Gastroesophageal sphincter (tissue), 4 donors: ENCODE measurements around the gene ZDHHC12. TPM values are rescaled to one million over a fixed set of nuclear protein-coding genes. Genes with fewer than 3 reads are reported as not detected.
A peak's percentile ranks its signal among the peaks of the same experiment; 100 is the strongest.

Source experiments
- ATAC-seq: fragments of 150-250 bp; one replicate; pipeline ENCODE4 v1.9.1; 2016; ENCODE audit warnings: mild to moderate bottlenecking, moderate library complexity
- H3K27ac ChIP-seq, 4 donors: fragments of 200-600 bp; sonication (generic) in 3 of 4; 1 replicate in 3 of 4; 2 replicates in 1 of 4; pipeline ENCODE4 v1.5.1; 2016 to 2019
- H3K27me3 ChIP-seq: fragments of 200-600 bp; sonication (generic); one replicate; pipeline ENCODE4 v1.5.1; 2019
- H3K36me3 ChIP-seq, 2 donors: fragments of 200-600 bp; sonication (generic); one replicate each; pipeline ENCODE4 v1.5.1; 2019; ENCODE audit warnings: control low read depth in 1 of 2
- H3K4me1 ChIP-seq, 3 donors: fragments of 200-600 bp; sonication (generic); 1 replicate in 2 of 3; 2 replicates in 1 of 3; pipeline ENCODE4 v1.5.1; 2016 to 2019; ENCODE audit warnings: control low read depth in 2 of 3
- H3K4me3 ChIP-seq, 2 donors: fragments of 200-600 bp; sonication (generic); one replicate each; pipeline ENCODE4 v1.5.1; 2019; ENCODE audit warnings: mild to moderate bottlenecking in 1 of 2, moderate library complexity in 1 of 2
- H3K9me3 ChIP-seq, 3 donors: fragments of 200-600 bp; sonication (generic); one replicate each; pipeline ENCODE4 v1.5.1; 2017 to 2019; ENCODE audit warnings: control low read depth in 2 of 3
- EP300 ChIP-seq: sonication (generic); formaldehyde crosslinking; IDR thresholded peaks from one replicate; pipeline ENCODE4 v1.6.1; 2017; ENCODE audit warnings: antibody characterized with exemption, mild to moderate bottlenecking
- POLR2A ChIP-seq, 2 donors: fragments of 450-650 bp; IDR thresholded peaks; one replicate each; pipeline ENCODE4 v1.6.1; 2017; ENCODE audit warnings: antibody characterized with exemption in 2 of 2, mild to moderate bottlenecking in 2 of 2, moderate library complexity in 1 of 2
- POLR2AphosphoS5 ChIP-seq: sonication (generic); formaldehyde crosslinking; IDR thresholded peaks from one replicate; pipeline ENCODE4 v1.6.1; 2017; ENCODE audit warnings: antibody characterized with exemption
- WGBS, 2 donors: methylation state at CpG; one replicate each; pipeline ENCODE4 v1.1.5; 2018; ENCODE audit warnings: low coverage in 1 of 2; 5-methylcytosine and 5-hydroxymethylcytosine counted together
- total RNA-seq, 4 donors: library from RNA; depleted of rRNA; stranded (reverse); fragments of >200 nt; gene quantifications; one replicate each; pipeline ENCODE4 v1.1.0, GENCODE V29; 2016
- TF ChIP-seq, protein P1 (sequence below), 4 experiments: fragments of 200-600 bp in 2 of 4; fragments of 450-650 bp in 2 of 4; sonication (generic) in 1 of 4; IDR thresholded peaks; one replicate each; pipeline ENCODE4 v1.5.1; 2017 to 2019; ENCODE audit warnings: antibody characterized with exemption in 4 of 4, mild to moderate bottlenecking in 2 of 4, moderate library complexity in 2 of 4

The ZDHHC12 gene
- total RNA-seq, 4 donors from 2014 or later, result 19.5 to 24.5 (median 22.2) TPM

DNA sequence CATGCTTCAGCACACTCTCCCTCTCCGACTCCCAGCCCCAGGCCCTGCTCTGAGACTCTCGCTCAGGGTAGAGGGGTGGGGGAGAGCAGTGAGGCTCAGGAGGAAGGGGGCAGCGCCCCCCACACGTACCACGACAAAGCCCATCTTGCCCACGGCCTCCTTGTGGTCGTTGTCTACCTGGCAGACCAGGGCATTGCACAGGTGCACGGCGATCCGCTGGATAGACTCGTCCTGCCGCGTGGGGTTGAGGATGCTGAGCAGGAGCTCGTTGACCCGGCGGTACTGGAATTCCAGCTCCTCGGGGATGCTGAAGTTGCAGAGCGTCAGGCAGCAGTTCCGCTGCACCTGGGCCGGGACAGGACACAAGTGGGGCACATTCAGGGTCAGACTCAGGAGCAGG, 18.5 kb upstream of the ZDHHC12 start:
- H3K27me3 ChIP-seq, result no peaks in the 10 kb centered on the region
- TF ChIP-seq EP300 (no peak), POLR2A (IDR thresholded peaks at IDR 0.05) (no peak)
- TF ChIP-seq, protein P1, sequence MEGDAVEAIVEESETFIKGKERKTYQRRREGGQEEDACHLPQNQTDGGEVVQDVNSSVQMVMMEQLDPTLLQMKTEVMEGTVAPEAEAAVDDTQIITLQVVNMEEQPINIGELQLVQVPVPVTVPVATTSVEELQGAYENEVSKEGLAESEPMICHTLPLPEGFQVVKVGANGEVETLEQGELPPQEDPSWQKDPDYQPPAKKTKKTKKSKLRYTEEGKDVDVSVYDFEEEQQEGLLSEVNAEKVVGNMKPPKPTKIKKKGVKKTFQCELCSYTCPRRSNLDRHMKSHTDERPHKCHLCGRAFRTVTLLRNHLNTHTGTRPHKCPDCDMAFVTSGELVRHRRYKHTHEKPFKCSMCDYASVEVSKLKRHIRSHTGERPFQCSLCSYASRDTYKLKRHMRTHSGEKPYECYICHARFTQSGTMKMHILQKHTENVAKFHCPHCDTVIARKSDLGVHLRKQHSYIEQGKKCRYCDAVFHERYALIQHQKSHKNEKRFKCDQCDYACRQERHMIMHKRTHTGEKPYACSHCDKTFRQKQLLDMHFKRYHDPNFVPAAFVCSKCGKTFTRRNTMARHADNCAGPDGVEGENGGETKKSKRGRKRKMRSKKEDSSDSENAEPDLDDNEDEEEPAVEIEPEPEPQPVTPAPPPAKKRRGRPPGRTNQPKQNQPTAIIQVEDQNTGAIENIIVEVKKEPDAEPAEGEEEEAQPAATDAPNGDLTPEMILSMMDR (IDR thresholded peaks at IDR 0.05), result no peak
- no peaks in the 10 kb centered on the region for H3K9me3 ChIP-seq
- H3K4me3 ChIP-seq, result no peak overlapping the region
- H3K36me3 ChIP-seq, result peaks cover 0 to 78% of the 10 kb centered on the region in 2 donors
- no peak overlapping the region for H3K27ac ChIP-seq
- H3K4me1 ChIP-seq, result no peaks in the 10 kb centered on the region
- 89% methylated on average over 7 of the region's 20 CpGs; no CpG with 5 or more reads in 1 of the 2 donors for WGBS, 2 donors
- ATAC-seq, result no peak

DNA sequence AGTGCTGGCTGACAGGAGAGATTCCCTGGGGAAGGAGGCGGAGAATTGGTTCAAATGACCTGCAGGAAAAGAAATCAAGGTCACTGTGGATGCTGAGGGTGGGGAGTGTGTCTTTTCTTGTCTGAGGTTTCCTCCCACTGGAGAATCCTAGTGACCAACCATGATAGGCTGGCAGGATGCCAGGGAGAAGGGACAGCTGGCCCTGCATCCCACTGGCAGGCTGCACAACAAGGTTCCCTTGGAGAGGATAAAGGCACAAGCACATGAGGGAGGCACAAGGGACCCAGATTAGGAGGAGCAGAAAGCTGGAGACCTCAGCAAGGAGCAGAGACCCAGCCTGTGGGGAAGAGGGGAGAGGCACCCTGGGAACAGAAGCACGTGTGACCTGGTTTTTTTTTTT, 11.4 kb upstream of the ZDHHC12 start:
- TF ChIP-seq EP300, result no peak
- TF ChIP-seq POLR2A (IDR thresholded peaks at IDR 0.05), result no peak
- no peak for TF ChIP-seq POLR2AphosphoS5
- TF ChIP-seq, protein P1 (IDR thresholded peaks at IDR 0.05), result no peak
- WGBS, 2 donors, result 75% methylated on average over 2 of the region's 2 CpGs; no CpG with 5 or more reads in 1 of the 2 donors

DNA sequence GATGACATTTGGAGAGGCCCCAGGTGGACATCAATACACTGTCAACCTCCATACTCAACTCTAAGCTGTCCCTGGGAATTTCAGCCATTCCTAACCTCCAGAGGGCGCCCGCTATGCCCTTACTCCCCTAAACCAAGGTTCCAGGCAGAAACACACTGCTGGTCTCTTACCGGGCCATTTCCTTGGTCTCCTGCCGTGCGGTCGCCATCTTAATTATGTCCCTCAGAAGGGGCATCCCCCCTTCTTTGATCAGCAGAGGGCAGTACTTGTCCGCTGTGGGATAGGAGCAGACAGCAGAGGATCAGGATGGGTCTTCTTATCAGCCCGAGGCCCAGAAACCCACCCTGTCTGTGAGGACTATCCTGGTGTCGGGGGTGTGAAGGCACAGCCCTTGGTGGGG, 9.3 kb upstream of the ZDHHC12 start:
- WGBS, 2 donors, result 40% methylated on average over 3 of the region's 9 CpGs; no CpG with 5 or more reads in 1 of the 2 donors
- Histone ChIP-seq H3K4me1 (peaks cover 0 to 5% (median 0%) of the 10 kb centered on the region in 3 donors), H3K36me3 (peaks cover 0 to 81% of the 10 kb centered on the region in 2 donors), H3K4me3 (no peak overlapping the region), H3K9me3 (no peaks in the 10 kb centered on the region), H3K27ac (peak overlapping the region in 3 of 4 donors; percentile 51 to 65 (median 58)), H3K27me3 (no peaks in the 10 kb centered on the region)
- ATAC-seq, result peak; percentile 72
- TF ChIP-seq POLR2A (IDR thresholded peaks at IDR 0.05), result no peak
- TF ChIP-seq, protein P1 (IDR thresholded peaks at IDR 0.05), result peak in 3 of 4 experiments; percentile 37 to 66 (median 47)

More for the DNA sequence above, 11.4 kb upstream of the ZDHHC12 start:
- H3K27ac ChIP-seq, result no peak overlapping the region
- H3K27me3 ChIP-seq, result no peaks in the 10 kb centered on the region
- no peak for ATAC-seq
- H3K9me3 ChIP-seq, result no peaks in the 10 kb centered on the region
- peaks cover 0 to 5% (median 0%) of the 10 kb centered on the region in 3 donors for H3K4me1 ChIP-seq
- no peak overlapping the region for H3K4me3 ChIP-seq
- H3K36me3 ChIP-seq, result peaks cover 0 to 92% of the 10 kb centered on the region in 2 donors

DNA sequence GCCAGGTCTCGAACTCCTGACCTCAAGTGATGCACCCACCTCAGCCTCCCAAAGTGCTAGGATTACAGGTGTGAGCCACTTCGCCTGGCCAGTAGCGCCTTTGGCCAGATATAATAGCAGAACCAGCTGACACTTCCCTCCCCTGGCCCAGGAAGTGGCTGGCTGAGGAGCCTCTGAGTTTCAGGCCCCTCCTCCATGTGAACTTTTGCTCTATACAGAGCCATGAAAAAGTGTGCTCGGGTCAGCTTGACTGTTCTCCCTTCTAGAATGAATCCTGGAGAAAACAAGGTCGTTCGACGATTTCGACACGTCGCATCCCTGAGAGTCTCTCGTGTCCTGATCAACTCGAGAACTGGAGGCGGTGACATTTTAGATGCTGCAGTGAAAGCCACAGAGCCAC, 8.6 kb upstream of the ZDHHC12 start:
- Histone ChIP-seq H3K27me3 (no peaks in the 10 kb centered on the region), H3K36me3 (peaks cover 0 to 74% of the 10 kb centered on the region in 2 donors), H3K4me3 (no peak overlapping the region), H3K27ac (no peak overlapping the region), H3K4me1 (peaks cover 0 to 5% (median 0%) of the 10 kb centered on the region in 3 donors), H3K9me3 (no peaks in the 10 kb centered on the region)
- WGBS, 2 donors, result 80 to 85% methylated on average over 10 to 11 of the region's 13 CpGs
- TF ChIP-seq EP300 (no peak), POLR2AphosphoS5 (no peak), POLR2A (IDR thresholded peaks at IDR 0.05) (no peak)
- TF ChIP-seq, protein P1 (IDR thresholded peaks at IDR 0.05), result no peak
- no peak for ATAC-seq

DNA sequence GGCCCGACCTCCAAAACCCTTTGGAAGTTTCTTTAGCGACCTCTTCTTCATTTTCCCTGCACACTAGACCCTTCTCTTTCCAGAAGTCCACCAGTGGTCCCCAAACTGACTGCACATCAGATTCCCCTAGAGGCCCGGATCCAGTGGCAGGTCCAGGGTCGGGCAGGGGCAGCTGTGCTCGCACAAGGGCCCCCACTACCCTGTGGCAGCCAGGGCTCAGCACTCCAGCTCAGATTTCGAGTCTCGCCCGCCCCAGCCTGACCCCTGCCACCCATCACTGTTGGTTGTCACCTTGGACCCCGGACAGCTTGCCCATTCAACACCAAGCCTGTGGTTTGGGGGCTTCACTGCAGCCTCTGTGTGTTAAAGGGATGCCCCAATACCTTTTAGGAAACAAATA, 7.8 kb upstream of the ZDHHC12 start:
- no peaks in the 10 kb centered on the region for H3K9me3 ChIP-seq
- TF ChIP-seq POLR2A (IDR thresholded peaks at IDR 0.05) (no peak), POLR2AphosphoS5 (no peak), EP300 (no peak)
- TF ChIP-seq, protein P1 (IDR thresholded peaks at IDR 0.05), result no peak
- no peak overlapping the region for H3K27ac ChIP-seq
- no peak overlapping the region for H3K4me3 ChIP-seq
- peaks cover 0 to 65% of the 10 kb centered on the region in 2 donors for H3K36me3 ChIP-seq
- H3K4me1 ChIP-seq, result peaks cover 0 to 5% (median 0%) of the 10 kb centered on the region in 3 donors
- no peaks in the 10 kb centered on the region for H3K27me3 ChIP-seq
- 52 to 83% methylated on average over 5 to 6 of the region's 9 CpGs for WGBS, 2 donors
- no peak for ATAC-seq
